Measurements from ENCODE around the gene PLA2G4E. TPM values are rescaled to one million over a fixed set of nuclear protein-coding genes. Genes with fewer than 3 reads are reported as not detected.

Gene PLA2G4E
- total RNA-seq, 6 experiments from 2014 or later = not detected

DNA sequence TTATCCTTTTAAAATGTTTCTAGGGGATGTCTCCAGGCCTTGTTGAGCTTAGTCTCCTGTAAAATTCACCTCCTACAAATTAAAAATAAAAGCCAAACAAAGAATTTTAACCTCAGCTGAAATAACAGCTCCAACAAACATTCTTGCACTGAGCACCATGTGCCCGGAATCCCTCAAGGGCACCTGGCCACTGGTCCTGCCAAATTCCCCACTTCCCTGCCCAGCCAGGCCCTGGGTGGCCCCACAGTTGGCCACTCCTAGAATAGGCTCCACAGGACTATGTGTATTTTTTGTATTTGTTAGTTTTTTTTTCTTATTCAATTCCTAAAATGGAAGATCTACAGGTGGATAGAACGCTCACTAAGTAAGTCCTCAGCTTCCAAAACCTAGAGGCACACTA lies 33.1 kb upstream of the PLA2G4E start:
- WGBS (ENCODE audit: insufficient coverage, low coverage, low lambda C conversion rate, missing lambda C conversion rate) = 55% methylated on average over 2 of the region's 2 CpGs
- H3K9me3 ChIP-seq = no peaks in the 10 kb centered on the region
- H3K27ac ChIP-seq = no peak overlapping the region
- H3K4me3 ChIP-seq = no peak overlapping the region
- peaks cover 0 to 10% (median 0%) of the 10 kb centered on the region in 4 donors for H3K4me1 ChIP-seq
- peak in 2 of 4 donors; percentile 15 to 17 for ATAC-seq
- DNase-seq = no peak
- H3K36me3 ChIP-seq = no peaks in the 10 kb centered on the region
- H3K27me3 ChIP-seq = no peaks in the 10 kb centered on the region
- intact Hi-C loops (cut with DNase I) = no loop called here
- TF ChIP-seq POLR2A (IDR thresholded peaks at IDR 0.05) (no peak), CTCF (IDR thresholded peaks at IDR 0.05) (no peak)

- WGBS (ENCODE audit: insufficient coverage, low coverage, low lambda C conversion rate, missing lambda C conversion rate) = 63% methylated on average over 4 of the region's 4 CpGs
- no peak for TF ChIP-seq POLR2A (IDR thresholded peaks at IDR 0.05)
- no peak for TF ChIP-seq CTCF (IDR thresholded peaks at IDR 0.05)
Observed at GRCh38 chr15:42053010-42053409, 32.2 kb upstream of the PLA2G4E start.

DNA sequence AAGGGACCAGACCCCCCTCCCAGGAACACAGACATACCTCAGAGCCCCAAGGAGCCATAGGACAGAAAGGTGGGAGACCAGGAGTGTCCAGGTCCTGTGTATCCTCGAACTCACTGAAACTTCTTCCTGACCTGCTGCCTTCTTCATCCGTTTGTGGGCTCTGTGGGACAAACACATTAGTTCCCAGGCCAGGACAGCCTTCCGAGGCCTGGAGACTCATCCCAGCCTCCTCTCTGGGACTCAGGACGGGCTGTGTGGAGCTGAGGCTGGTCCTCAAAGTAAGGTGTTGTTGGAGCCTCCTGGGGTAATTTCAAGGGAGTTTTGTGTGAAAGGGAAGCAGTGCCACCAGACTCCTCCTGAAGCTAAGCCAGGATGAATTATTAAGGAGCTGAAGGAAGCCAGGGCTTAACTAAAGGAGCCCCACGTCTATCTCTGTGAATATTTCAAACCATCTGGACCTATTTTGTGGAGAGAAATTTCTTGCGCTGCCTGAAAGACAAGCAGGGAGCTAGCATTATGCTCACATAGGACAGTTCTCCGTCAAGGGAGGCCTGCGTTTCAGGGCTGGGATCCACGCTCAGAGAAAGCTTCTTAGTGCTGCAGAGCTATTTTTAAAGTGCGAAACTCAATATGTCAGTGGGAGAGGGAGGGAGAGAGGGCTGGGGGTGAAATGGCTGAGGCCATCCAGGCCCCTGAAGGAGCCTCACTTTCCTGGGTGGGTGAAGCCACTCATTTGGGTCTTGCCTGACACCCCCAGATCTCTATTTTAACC lies 29.8 kb upstream of the PLA2G4E start:
- Histone ChIP-seq H3K4me3 (no peak overlapping the region), H3K36me3 (no peaks in the 10 kb centered on the region), H3K4me1 (no peaks in the 10 kb centered on the region), H3K27ac (no peak overlapping the region), H3K9me3 (no peaks in the 10 kb centered on the region), H3K27me3 (no peaks in the 10 kb centered on the region)
- intact Hi-C loops (cut with DNase I) = no loop called here
- WGBS (ENCODE audit: insufficient coverage, low coverage, low lambda C conversion rate, missing lambda C conversion rate) = 84% methylated on average over 8 of the region's 10 CpGs
- DNase-seq = no peak
- TF ChIP-seq CTCF (IDR thresholded peaks at IDR 0.05) (no peak), POLR2A (IDR thresholded peaks at IDR 0.05) (no peak)
- ATAC-seq = no peak

More at GRCh38 chr15:42053010-42053409, 32.2 kb upstream of the PLA2G4E start:
- ATAC-seq (no peak), DNase-seq (no peak)
- Histone ChIP-seq H3K27ac (no peak overlapping the region), H3K9me3 (no peaks in the 10 kb centered on the region), H3K36me3 (no peaks in the 10 kb centered on the region), H3K4me1 (peaks cover 0 to 10% (median 0%) of the 10 kb centered on the region in 4 donors), H3K4me3 (no peak overlapping the region), H3K27me3 (no peaks in the 10 kb centered on the region)
- intact Hi-C loops (cut with DNase I) = no loop called here

GRCh38 chr15:42048821-42049200 lies 28.0 kb upstream of the PLA2G4E start:
- WGBS (ENCODE audit: insufficient coverage, low coverage, low lambda C conversion rate, missing lambda C conversion rate) = 60% methylated on average over 7 of the region's 8 CpGs
- intact Hi-C loops (cut with DNase I) = no loop called here
- Histone ChIP-seq H3K27me3 (no peaks in the 10 kb centered on the region), H3K4me1 (no peaks in the 10 kb centered on the region), H3K27ac (no peak overlapping the region), H3K9me3 (no peaks in the 10 kb centered on the region), H3K4me3 (no peak overlapping the region), H3K36me3 (no peaks in the 10 kb centered on the region)
- ATAC-seq (no peak), DNase-seq (no peak)
- no peak for TF ChIP-seq CTCF (IDR thresholded peaks at IDR 0.05)
- TF ChIP-seq POLR2A (IDR thresholded peaks at IDR 0.05) = no peak

Measured in right lobe of liver (tissue), 6 donors.